B cell (primary cell): ENCODE results near the gene TUBA1C. TPM values are rescaled to one million over a fixed set of nuclear protein-coding genes. Genes with fewer than 3 reads are reported as not detected.

ENCODE experiments used
- ATAC-seq: fragments of 200-7000 bp; cut with Tn5 transposase; one replicate; pipeline ENCODE4 v1.10.0; 2021; ENCODE audit warnings: low read depth, mild to moderate bottlenecking, moderate number of reproducible peaks, moderate library complexity
- CTCF ChIA-PET: fragments of 350-600 bp; sonication (Branson Sonifier 250); formaldehyde crosslinking; loops from one replicate; lab custom pipeline; 2021; ENCODE audit warnings: antibody characterized with exemption, inconsistent platforms; lab: Charles Lee
- POLR2A ChIA-PET: fragments of 350-600 bp; sonication (Branson Sonifier 250); formaldehyde crosslinking; loops from one replicate; lab custom pipeline; 2021; ENCODE audit warnings: antibody characterized with exemption; lab: Charles Lee
- DNase-seq: peaks from one replicate; pipeline ENCODE4 v3.0.0; 2013
- H2AFZ ChIP-seq: 2 replicates; pipeline ENCODE4 v1.6.1; 2012; ENCODE audit warnings: mild to moderate bottlenecking, low read depth, low read length; ENCODE audit not compliant: insufficient read depth, poor library complexity, severe bottlenecking
- H3K27ac ChIP-seq, 2 donors: 1 replicate in 1 of 2; 2 replicates in 1 of 2; pipeline ENCODE4 v1.5.1; 2012 to 2013; ENCODE audit warnings: low read length in 2 of 2, mild to moderate bottlenecking in 2 of 2, moderate library complexity in 1 of 2
- H3K27me3 ChIP-seq, 4 experiments: fragments of 200-600 bp in 1 of 4; sonication (generic) in 1 of 4; replicated peaks in 1 of 4; 1 replicate in 2 of 4; 2 replicates in 2 of 4; pipeline versions ENCODE4 v1.6.1 to v1.7.0; 2013 to 2016; ENCODE audit warnings: low read length in 3 of 4, mild to moderate bottlenecking in 2 of 4, mixed read lengths in 1 of 4, moderate library complexity in 1 of 4; ENCODE audit not compliant: insufficient read depth in 4 of 4, control insufficient read depth in 3 of 4; ENCODE audit errors: control extremely low read depth in 1 of 4
- H3K36me3 ChIP-seq, 2 experiments: replicated peaks in 1 of 2; 1 replicate in 1 of 2; 2 replicates in 1 of 2; pipeline versions ENCODE4 v1.6.1 to v1.7.1; 2013; ENCODE audit warnings: low read length in 1 of 2; ENCODE audit not compliant: insufficient read depth in 2 of 2, control insufficient read depth in 1 of 2; ENCODE audit errors: control extremely low read depth in 1 of 2, extremely low read depth in 1 of 2
- H3K4me1 ChIP-seq, 2 donors: fragments of 200-600 bp in 1 of 2; sonication (generic) in 1 of 2; 1 replicate in 1 of 2; 2 replicates in 1 of 2; pipeline versions ENCODE4 v1.5.1 to v1.6.1; 2013 to 2017; ENCODE audit warnings: low read length in 2 of 2; ENCODE audit not compliant: control insufficient read depth in 2 of 2, insufficient read depth in 2 of 2
- H3K4me2 ChIP-seq: replicated peaks from 2 replicates; pipeline ENCODE3; 2012; ENCODE audit warnings: mild to moderate bottlenecking, low read depth, low read length; ENCODE audit not compliant: poor library complexity, severe bottlenecking
- H3K4me3 ChIP-seq, 5 experiments: fragments of 200-600 bp in 1 of 5; sonication (generic) in 1 of 5; 1 replicate in 3 of 5; 2 replicates in 2 of 5; pipeline versions ENCODE4 v1.5.1 to v1.7.0; 2011 to 2016; ENCODE audit warnings: low read length in 4 of 5, mild to moderate bottlenecking in 4 of 5, low read depth in 2 of 5, control low read depth in 1 of 5, moderate library complexity in 1 of 5; ENCODE audit not compliant: insufficient read depth in 1 of 5; ENCODE audit errors: control extremely low read depth in 1 of 5, extremely low read depth in 1 of 5
- H3K79me2 ChIP-seq: fragments of 200-600 bp; sonication (generic); one replicate; pipeline ENCODE4 v1.6.0; 2016; ENCODE audit warnings: low read length; ENCODE audit not compliant: control insufficient read depth, insufficient read depth
- H3K9ac ChIP-seq: fragments of 200-600 bp; sonication (generic); 2 replicates; pipeline ENCODE4 v1.6.1; 2017; ENCODE audit warnings: mild to moderate bottlenecking, low read length, moderate library complexity
- H3K9me3 ChIP-seq, 3 donors: one replicate each; pipeline versions ENCODE4 v1.6.1 to v1.7.1; 2013; ENCODE audit warnings: low read length in 2 of 3; ENCODE audit not compliant: control insufficient read depth in 2 of 3, insufficient read depth in 1 of 3; ENCODE audit errors: control extremely low read depth in 1 of 3
- H4K20me1 ChIP-seq: 2 replicates; pipeline ENCODE4 v1.6.0; 2012; ENCODE audit warnings: mild to moderate bottlenecking, low read length; ENCODE audit not compliant: insufficient read depth, control insufficient read depth, poor library complexity, severe bottlenecking
- H3K27ac Mint-ChIP-seq: one replicate; pipeline ENCODE4 v1.8.0; 2021; ENCODE audit warnings: mixed read lengths
- H3K27me3 Mint-ChIP-seq: one replicate; pipeline ENCODE4 v1.8.0; 2021; ENCODE audit warnings: mixed read lengths
- H3K4me1 Mint-ChIP-seq: one replicate; pipeline ENCODE4 v1.8.0; 2021; ENCODE audit warnings: mixed read lengths
- H3K4me3 Mint-ChIP-seq: one replicate; pipeline ENCODE4 v1.8.0; 2021; ENCODE audit warnings: mixed read lengths
- H3K9me3 Mint-ChIP-seq: one replicate; pipeline ENCODE4 v1.8.0; 2022; ENCODE audit warnings: mixed read lengths; ENCODE audit not compliant: insufficient read depth
- EZH2 ChIP-seq: IDR thresholded peaks from 2 replicates; pipeline ENCODE4 v1.6.1; 2012; ENCODE audit warnings: borderline replicate concordance, low read depth, mild to moderate bottlenecking, moderate library complexity, low read length; ENCODE audit not compliant: insufficient read depth, poor library complexity, severe bottlenecking
- WGBS: methylation state at CpG from one replicate; pipeline ENCODE4 v1.1.5; 2013; ENCODE audit warnings: missing lambda C conversion rate; ENCODE audit not compliant: insufficient coverage; 5-methylcytosine and 5-hydroxymethylcytosine counted together
- intact Hi-C: fragments of 100-400 bp; cut with micrococcal nuclease; formaldehyde crosslinking; loops from one replicate; pipeline ENCODE4 v1.10.0; 2022
- polyA plus RNA-seq: library from polyadenylated mRNA; depleted of rRNA; stranded (reverse); fragments of >200 nt; gene quantifications from 2 replicates; pipeline ENCODE4 v1.2.3, GENCODE V29; 2012
- total RNA-seq, 2 donors: library from RNA; stranded (reverse); fragments of 120-200 nt in 1 of 2; gene quantifications; 1 replicate in 1 of 2; 2 replicates in 1 of 2; pipeline versions ENCODE4 v1.2.3 to v1.2.4, GENCODE V29; 2013 to 2022
- TF ChIP-seq, protein P1 (sequence below): fragments of 200-600 bp; IDR thresholded peaks from one replicate; pipeline ENCODE4 v1.8.0; 2022; ENCODE audit warnings: antibody characterized with exemption, mild to moderate bottlenecking

TUBA1C gene
- total and polyA plus RNA-seq, 2 donors (not counting 1 experiment from before 2014, with no cell fraction given) = 34.9 to 121 TPM

DNA sequence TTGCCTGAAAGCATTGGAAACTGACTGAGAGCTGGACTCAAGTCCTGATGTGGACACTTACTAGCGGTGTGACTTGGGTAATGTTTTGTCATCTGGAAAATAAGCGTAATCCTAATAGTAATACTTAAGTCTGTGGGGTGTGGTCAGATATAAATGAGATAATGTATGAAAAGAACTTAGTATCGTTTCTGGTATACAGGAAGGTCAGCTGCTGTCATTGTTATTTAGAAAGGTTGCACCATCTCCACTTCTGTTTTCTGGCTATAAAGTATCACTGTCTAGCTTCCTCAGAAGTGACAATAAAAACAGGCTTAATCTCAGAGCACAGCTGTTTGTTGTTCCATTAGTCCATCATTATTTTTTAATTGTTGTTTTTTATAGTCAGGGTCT lies 34.1 kb upstream of the TUBA1C start:
- H3K4me2 ChIP-seq = no peak overlapping the region
- H3K4me1 ChIP-seq = peaks cover 5 to 17% of the 10 kb centered on the region in 2 donors
- 100% methylated on average over 1 of the region's 3 CpGs for WGBS
- CTCF ChIA-PET = interaction anchor here (0.7 to 11.7 kb wide), 3 partner anchors 137 to 144 kb away, joined by 3 to 152 read pairs (median 5); partner anchors contain the start of gene DHH
- no peak overlapping the region for H2AFZ ChIP-seq
- H3K9me3 ChIP-seq = no peaks in the 10 kb centered on the region
- no peaks in the 10 kb centered on the region for H3K27me3 ChIP-seq
- DNase-seq (no peak), ATAC-seq (no peak)
- Mint-ChIP-seq H3K4me3 (no peak overlapping the region), H3K27ac (peak overlapping the region; percentile 46), H3K4me1 (peaks cover 17% of the 10 kb centered on the region), H3K9me3 (no peaks in the 10 kb centered on the region), H3K27me3 (no peaks in the 10 kb centered on the region)
- intact Hi-C loops = no loop called here
- H3K36me3 ChIP-seq = no peaks in the 10 kb centered on the region
- no peak overlapping the region for H3K9ac ChIP-seq
- POLR2A ChIA-PET = interaction anchor here (1.1 kb wide), 1 partner anchor 99 kb away, joined by 3 read pairs; the partner anchor contains the start of gene TUBA1B
- H3K27ac ChIP-seq = no peak overlapping the region
- TF ChIP-seq EZH2 = no peak
- TF ChIP-seq, protein P1, sequence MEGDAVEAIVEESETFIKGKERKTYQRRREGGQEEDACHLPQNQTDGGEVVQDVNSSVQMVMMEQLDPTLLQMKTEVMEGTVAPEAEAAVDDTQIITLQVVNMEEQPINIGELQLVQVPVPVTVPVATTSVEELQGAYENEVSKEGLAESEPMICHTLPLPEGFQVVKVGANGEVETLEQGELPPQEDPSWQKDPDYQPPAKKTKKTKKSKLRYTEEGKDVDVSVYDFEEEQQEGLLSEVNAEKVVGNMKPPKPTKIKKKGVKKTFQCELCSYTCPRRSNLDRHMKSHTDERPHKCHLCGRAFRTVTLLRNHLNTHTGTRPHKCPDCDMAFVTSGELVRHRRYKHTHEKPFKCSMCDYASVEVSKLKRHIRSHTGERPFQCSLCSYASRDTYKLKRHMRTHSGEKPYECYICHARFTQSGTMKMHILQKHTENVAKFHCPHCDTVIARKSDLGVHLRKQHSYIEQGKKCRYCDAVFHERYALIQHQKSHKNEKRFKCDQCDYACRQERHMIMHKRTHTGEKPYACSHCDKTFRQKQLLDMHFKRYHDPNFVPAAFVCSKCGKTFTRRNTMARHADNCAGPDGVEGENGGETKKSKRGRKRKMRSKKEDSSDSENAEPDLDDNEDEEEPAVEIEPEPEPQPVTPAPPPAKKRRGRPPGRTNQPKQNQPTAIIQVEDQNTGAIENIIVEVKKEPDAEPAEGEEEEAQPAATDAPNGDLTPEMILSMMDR = no peak
- no peak overlapping the region for H3K4me3 ChIP-seq
- no peaks in the 10 kb centered on the region for H3K79me2 ChIP-seq
- H4K20me1 ChIP-seq = no peaks in the 10 kb centered on the region

DNA sequence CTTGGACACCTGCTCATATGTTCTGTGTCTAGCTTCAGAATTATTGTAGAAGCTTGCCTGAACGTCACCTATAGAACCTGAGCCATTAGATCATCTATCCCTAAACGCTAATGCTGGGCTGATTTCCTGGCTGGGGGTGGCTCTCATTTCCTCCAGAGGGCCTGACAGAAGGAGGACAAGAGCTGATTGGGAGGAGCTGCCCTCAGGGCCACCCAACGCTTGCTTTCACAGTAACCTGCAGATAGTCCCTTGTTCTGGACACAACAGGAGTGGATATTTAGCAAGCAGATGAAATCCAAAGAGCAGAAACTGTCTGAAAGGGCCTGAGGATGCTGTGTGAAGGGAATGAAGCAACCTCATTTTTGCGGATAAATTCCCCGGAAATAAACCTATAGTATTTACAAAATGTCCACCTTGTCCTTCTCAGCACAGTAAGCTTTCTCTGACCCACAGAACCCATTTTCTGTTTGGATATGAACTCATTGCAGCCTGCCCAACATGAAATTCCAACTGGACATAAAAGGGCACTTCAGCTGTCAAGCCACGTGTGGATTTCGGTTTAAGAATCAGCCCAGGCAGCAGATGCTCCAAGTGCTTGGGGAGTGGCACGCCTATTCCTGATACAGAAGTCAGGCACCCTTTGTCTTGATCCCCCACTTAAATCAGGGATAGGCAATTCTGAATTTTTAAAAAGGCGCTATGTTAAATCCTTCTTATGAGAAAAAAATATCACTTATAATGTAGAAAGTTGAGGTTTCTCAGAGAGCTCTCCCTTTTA lies 32.8 kb upstream of the TUBA1C start:
- H3K36me3 ChIP-seq = no peaks in the 10 kb centered on the region
- H3K9ac ChIP-seq = no peak overlapping the region
- ChIA-PET POLR2A (interaction anchor here (0.6 to 3.6 kb wide), 2 partner anchors 101 to 230 kb away, joined by 8 to 29 read pairs; partner anchors contain the start of gene TUBA1B), CTCF (interaction anchor here (0.9 to 11.7 kb wide), 9 partner anchors 8 to 168 kb away, joined by 3 to 152 read pairs (median 5); partner anchors contain the start of genes RHEBL1 and TUBA1B)
- no peaks in the 10 kb centered on the region for H3K79me2 ChIP-seq
- Mint-ChIP-seq H3K27ac (no peak overlapping the region), H3K9me3 (no peaks in the 10 kb centered on the region), H3K4me1 (peaks cover 17% of the 10 kb centered on the region), H3K4me3 (no peak overlapping the region), H3K27me3 (no peaks in the 10 kb centered on the region)
- no peaks in the 10 kb centered on the region for H3K27me3 ChIP-seq
- 88% methylated on average over 3 of the region's 9 CpGs for whole genome bisulfite sequencing
- intact Hi-C loops = no loop called here
- DNase-seq = no peak
- no peak overlapping the region for H3K4me3 ChIP-seq
- no peak for ATAC-seq
- no peak overlapping the region for H3K27ac ChIP-seq
- no peaks in the 10 kb centered on the region for H4K20me1 ChIP-seq
- TF ChIP-seq, protein P1 = no peak
- TF ChIP-seq EZH2 = no peak
- H3K9me3 ChIP-seq = no peaks in the 10 kb centered on the region
- no peak overlapping the region for H2AFZ ChIP-seq
- H3K4me2 ChIP-seq = no peak overlapping the region
- peaks cover 5 to 17% of the 10 kb centered on the region in 2 donors for H3K4me1 ChIP-seq
